Activated gamma-delta T cell (primary cell): ENCODE results near the gene UCK2.

Experiments used
- DNase-seq: peaks from one replicate; lab custom pipeline; 2025; lab: John Stamatoyannopoulos, UW

UCK2 gene

GRCh38 chr1:165834229-165834628 is 6.8 kb downstream of the UCK2 start:
- DNase-seq = no peak

- no peak for DNase-seq
These were observed 7.5 kb downstream of the UCK2 start for GRCh38 chr1:165834881-165835280.

GRCh38 chr1:165836664-165837482 is 9.5 kb downstream of the UCK2 start:
- DNase-seq = no peak

- no peak for DNase-seq
These were observed 10.5 kb downstream of the UCK2 start for GRCh38 chr1:165837838-165838364.

- no peak for DNase-seq
These were observed 13.0 kb downstream of the UCK2 start for GRCh38 chr1:165840423-165840822.

- DNase-seq = no peak
These were observed 14.2 kb downstream of the UCK2 start for GRCh38 chr1:165841582-165842017.

- no peak for DNase-seq
These were observed 14.7 kb downstream of the UCK2 start for GRCh38 chr1:165842023-165842670.

- no peak for DNase-seq
These were observed 15.3 kb downstream of the UCK2 start for GRCh38 chr1:165842671-165843129.

- no peak for DNase-seq
These were observed 15.9 kb downstream of the UCK2 start for GRCh38 chr1:165843304-165843703.

- DNase-seq = no peak
These were observed 16.8 kb downstream of the UCK2 start for GRCh38 chr1:165844114-165844798.

GRCh38 chr1:165844933-165845332 is 17.5 kb downstream of the UCK2 start:
- DNase-seq = no peak

- DNase-seq = no peak
These were observed 18.2 kb downstream of the UCK2 start for GRCh38 chr1:165845569-165845968.

- DNase-seq = no peak
These were observed 18.8 kb downstream of the UCK2 start for GRCh38 chr1:165845992-165846748.

GRCh38 chr1:165847486-165847885 is 20.1 kb downstream of the UCK2 start:
- DNase-seq = no peak

GRCh38 chr1:165849353-165850133 is 22.1 kb downstream of the UCK2 start:
- no peak for DNase-seq

- DNase-seq = no peak
These were observed 23.7 kb downstream of the UCK2 start for GRCh38 chr1:165851034-165851658.

GRCh38 chr1:165852871-165853270 is 25.5 kb downstream of the UCK2 start:
- DNase-seq = no peak

- no peak for DNase-seq
These were observed 26.2 kb downstream of the UCK2 start for GRCh38 chr1:165853528-165854075.

- no peak for DNase-seq
These were observed 26.9 kb downstream of the UCK2 start for GRCh38 chr1:165854101-165854845.
